HepG2 (cell line): Measurements from ENCODE around the gene SLC25A38. TPM values are rescaled to one million over a fixed set of nuclear protein-coding genes. Genes with fewer than 3 reads are reported as not detected.

ENCODE experiments used
- AKAP8 ChIP-seq: sonication (generic); formaldehyde crosslinking; IDR thresholded peaks from 2 replicates; pipeline ENCODE4 v1.5.1; 2020; ENCODE audit warnings: mild to moderate bottlenecking, missing genetic modification reagents
- JARID2 ChIP-seq: sonication (generic); formaldehyde crosslinking; IDR thresholded peaks from 2 replicates; pipeline ENCODE4 v1.8.1; 2023; ENCODE audit warnings: missing genetic modification reagents, inconsistent platforms; ENCODE audit not compliant: insufficient replicate concordance
- MXI1 ChIP-seq: IDR thresholded peaks from 3 replicates; pipeline ENCODE4 v1.6.1; 2012; ENCODE audit warnings: low read depth, low read length, inconsistent platforms, borderline replicate concordance
- NCOA1 ChIP-seq: sonication (generic); formaldehyde crosslinking; IDR thresholded peaks from 2 replicates; pipeline ENCODE4 v1.9.0; 2021; ENCODE audit warnings: missing genetic modification reagents
- PCBP2 ChIP-seq: fragments of 200-400 bp; formaldehyde crosslinking; optimal IDR thresholded peaks from 2 replicates; pipeline ENCODE3; 2018; ENCODE audit warnings: low read length, low read depth; ENCODE audit not compliant: poor library complexity, severe bottlenecking
- TEAD2 ChIP-seq: sonication (generic); formaldehyde crosslinking; IDR thresholded peaks from 2 replicates; pipeline ENCODE4 v1.9.0; 2021; ENCODE audit warnings: missing genetic modification reagents
- ZBTB38 ChIP-seq: sonication (generic); formaldehyde crosslinking; IDR thresholded peaks from 2 replicates; pipeline ENCODE4 v1.5.1; 2020; ENCODE audit warnings: mild to moderate bottlenecking, missing genetic modification reagents
- ZNF136 ChIP-seq: sonication (generic); formaldehyde crosslinking; IDR thresholded peaks from 2 replicates; pipeline ENCODE4 v1.8.1; 2022; ENCODE audit warnings: low read depth, mild to moderate bottlenecking, moderate library complexity, missing genetic modification reagents
- ZNF224 ChIP-seq: sonication (generic); formaldehyde crosslinking; IDR thresholded peaks from 2 replicates; pipeline ENCODE4 v1.5.0; 2020; ENCODE audit warnings: mild to moderate bottlenecking, missing genetic modification reagents
- ZNF496 ChIP-seq: sonication (generic); formaldehyde crosslinking; IDR thresholded peaks from 2 replicates; pipeline ENCODE4 v1.8.1; 2023; ENCODE audit warnings: mild to moderate bottlenecking, moderate library complexity, missing genetic modification reagents; ENCODE audit not compliant: insufficient replicate concordance
- ZNF547 ChIP-seq: sonication (generic); formaldehyde crosslinking; IDR thresholded peaks from 2 replicates; pipeline ENCODE4 v1.5.1; 2020; ENCODE audit warnings: mild to moderate bottlenecking, missing genetic modification reagents
- polyA plus RNA-seq, 8 experiments: library from polyadenylated mRNA; depleted of rRNA in 3 of 8; stranded (reverse) in 7 of 8; unstranded in 1 of 8; fragments of >200 nt; fragmentation: Illumina TruSeq in 4 of 8; extraction: Trizol in 4 of 8; gene quantifications; 2 replicates each; pipeline versions ENCODE4 v1.2.1 to v1.2.3, GENCODE V29; 2011 to 2016; ENCODE audit warnings: low read depth in 4 of 8, missing spikeins in 1 of 8, mixed read lengths in 1 of 8; ENCODE audit not compliant: insufficient read depth in 1 of 8
- total RNA-seq, 5 experiments: library from RNA; depleted of rRNA; stranded (reverse); fragments of >200 nt; fragmentation: Illumina TruSeq; extraction: Trizol; gene quantifications; 2 replicates each; pipeline ENCODE4 v1.2.3, GENCODE V29; 2016; ENCODE audit warnings: low read depth in 1 of 5
- TF ChIP-seq, protein P1 (sequence below): sonication (generic); formaldehyde crosslinking; IDR thresholded peaks from 2 replicates; pipeline ENCODE4 v1.4.0; 2020; ENCODE audit warnings: missing genetic modification reagents
- TF ChIP-seq, protein P2 (sequence below): sonication (generic); formaldehyde crosslinking; IDR thresholded peaks from 2 replicates; pipeline ENCODE4 v1.5.0; 2020; ENCODE audit warnings: missing genetic modification reagents, mild to moderate bottlenecking, borderline replicate concordance
- TF ChIP-seq, protein P3 (sequence below): sonication (generic); formaldehyde crosslinking; IDR thresholded peaks from 2 replicates; pipeline ENCODE4 v1.4.0; 2020; ENCODE audit warnings: missing genetic modification reagents; ENCODE audit errors: not compliant biosample characterization
- TF ChIP-seq, protein P4 (sequence below): sonication (generic); formaldehyde crosslinking; IDR thresholded peaks from 2 replicates; pipeline ENCODE4 v1.5.0; 2020; ENCODE audit warnings: mild to moderate bottlenecking, missing genetic modification reagents, borderline replicate concordance
- TF ChIP-seq, protein P5 (sequence below): sonication (generic); formaldehyde crosslinking; IDR thresholded peaks from 2 replicates; pipeline ENCODE4 v1.4.0; 2020; ENCODE audit warnings: missing genetic modification reagents

SLC25A38 gene
- total and polyA plus RNA-seq, 2 of the 13 experiments (the other 11 are each of a cell fraction or from before 2014, with no cell fraction given): 32.5 to 35.4 TPM

DNA sequence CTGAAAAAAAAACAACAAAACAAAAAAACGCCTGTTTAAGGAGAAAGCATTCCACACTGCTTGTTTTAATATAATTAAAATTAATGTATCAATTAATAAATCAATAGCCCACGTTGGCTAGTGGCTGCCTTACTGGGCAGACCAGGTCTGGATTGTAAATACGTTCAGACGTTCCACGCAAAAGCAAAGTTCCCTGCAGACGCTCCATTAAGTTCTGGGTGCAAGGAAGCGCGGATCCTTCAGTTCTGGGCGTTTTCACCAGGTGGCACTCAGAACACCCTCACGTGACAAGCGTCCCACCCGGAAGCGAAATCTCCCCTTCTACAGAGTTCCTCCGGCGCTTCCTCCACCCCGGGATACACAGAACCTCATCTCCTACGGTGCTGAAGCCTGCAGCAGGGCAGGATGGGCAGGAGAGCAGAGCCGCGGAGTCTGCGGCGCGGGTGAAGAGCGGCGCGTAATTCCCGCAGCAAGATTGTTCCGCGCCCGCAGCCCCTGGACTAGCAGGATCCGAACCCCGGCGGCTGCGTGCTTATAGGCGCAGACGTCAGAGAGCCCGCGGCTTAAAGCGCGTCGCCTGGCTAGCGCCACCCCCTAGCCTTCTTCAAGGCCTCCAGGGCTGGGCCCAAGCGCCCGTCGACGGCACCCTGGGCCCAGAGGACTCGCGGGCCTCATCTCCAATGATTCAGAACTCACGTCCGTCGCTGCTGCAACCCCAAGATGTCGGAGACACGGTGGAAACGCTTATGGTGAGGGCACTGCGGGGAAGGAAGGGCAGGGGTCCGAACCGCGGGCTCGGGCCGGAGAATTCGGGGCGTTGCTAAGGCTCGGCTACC is at the start of gene SLC25A38 (continued):
- TF ChIP-seq, protein P1, sequence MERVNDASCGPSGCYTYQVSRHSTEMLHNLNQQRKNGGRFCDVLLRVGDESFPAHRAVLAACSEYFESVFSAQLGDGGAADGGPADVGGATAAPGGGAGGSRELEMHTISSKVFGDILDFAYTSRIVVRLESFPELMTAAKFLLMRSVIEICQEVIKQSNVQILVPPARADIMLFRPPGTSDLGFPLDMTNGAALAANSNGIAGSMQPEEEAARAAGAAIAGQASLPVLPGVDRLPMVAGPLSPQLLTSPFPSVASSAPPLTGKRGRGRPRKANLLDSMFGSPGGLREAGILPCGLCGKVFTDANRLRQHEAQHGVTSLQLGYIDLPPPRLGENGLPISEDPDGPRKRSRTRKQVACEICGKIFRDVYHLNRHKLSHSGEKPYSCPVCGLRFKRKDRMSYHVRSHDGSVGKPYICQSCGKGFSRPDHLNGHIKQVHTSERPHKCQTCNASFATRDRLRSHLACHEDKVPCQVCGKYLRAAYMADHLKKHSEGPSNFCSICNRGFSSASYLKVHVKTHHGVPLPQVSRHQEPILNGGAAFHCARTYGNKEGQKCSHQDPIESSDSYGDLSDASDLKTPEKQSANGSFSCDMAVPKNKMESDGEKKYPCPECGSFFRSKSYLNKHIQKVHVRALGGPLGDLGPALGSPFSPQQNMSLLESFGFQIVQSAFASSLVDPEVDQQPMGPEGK (CRISPR knock-in tag): no peak
- TF ChIP-seq, protein P2, sequence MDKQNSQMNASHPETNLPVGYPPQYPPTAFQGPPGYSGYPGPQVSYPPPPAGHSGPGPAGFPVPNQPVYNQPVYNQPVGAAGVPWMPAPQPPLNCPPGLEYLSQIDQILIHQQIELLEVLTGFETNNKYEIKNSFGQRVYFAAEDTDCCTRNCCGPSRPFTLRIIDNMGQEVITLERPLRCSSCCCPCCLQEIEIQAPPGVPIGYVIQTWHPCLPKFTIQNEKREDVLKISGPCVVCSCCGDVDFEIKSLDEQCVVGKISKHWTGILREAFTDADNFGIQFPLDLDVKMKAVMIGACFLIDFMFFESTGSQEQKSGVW (CRISPR knock-in tag): no peak; the same call in 1 of the 2 replicates
- 0 out of 2 replicates have a peak, but pooled peaks have one; percentile 29 for TF ChIP-seq ZNF224 (CRISPR knock-in tag)
- 0 out of 2 replicates have a peak, but pooled peaks have one; percentile 20 for TF ChIP-seq ZNF547 (CRISPR knock-in tag)
- TF ChIP-seq ZBTB38 (CRISPR knock-in tag): no peak
- TF ChIP-seq PCBP2: no peak
- TF ChIP-seq AKAP8 (CRISPR knock-in tag): no peak
- TF ChIP-seq, protein P3, sequence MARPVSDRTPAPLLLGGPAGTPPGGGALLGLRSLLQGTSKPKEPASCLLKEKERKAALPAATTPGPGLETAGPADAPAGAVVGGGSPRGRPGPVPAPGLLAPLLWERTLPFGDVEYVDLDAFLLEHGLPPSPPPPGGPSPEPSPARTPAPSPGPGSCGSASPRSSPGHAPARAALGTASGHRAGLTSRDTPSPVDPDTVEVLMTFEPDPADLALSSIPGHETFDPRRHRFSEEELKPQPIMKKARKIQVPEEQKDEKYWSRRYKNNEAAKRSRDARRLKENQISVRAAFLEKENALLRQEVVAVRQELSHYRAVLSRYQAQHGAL (CRISPR knock-in tag): no peak
- peak; percentile 58; the same call in 1 of the 3 replicates for TF ChIP-seq MXI1
- TF ChIP-seq JARID2 (CRISPR knock-in tag): no peak
- TF ChIP-seq, protein P4, sequence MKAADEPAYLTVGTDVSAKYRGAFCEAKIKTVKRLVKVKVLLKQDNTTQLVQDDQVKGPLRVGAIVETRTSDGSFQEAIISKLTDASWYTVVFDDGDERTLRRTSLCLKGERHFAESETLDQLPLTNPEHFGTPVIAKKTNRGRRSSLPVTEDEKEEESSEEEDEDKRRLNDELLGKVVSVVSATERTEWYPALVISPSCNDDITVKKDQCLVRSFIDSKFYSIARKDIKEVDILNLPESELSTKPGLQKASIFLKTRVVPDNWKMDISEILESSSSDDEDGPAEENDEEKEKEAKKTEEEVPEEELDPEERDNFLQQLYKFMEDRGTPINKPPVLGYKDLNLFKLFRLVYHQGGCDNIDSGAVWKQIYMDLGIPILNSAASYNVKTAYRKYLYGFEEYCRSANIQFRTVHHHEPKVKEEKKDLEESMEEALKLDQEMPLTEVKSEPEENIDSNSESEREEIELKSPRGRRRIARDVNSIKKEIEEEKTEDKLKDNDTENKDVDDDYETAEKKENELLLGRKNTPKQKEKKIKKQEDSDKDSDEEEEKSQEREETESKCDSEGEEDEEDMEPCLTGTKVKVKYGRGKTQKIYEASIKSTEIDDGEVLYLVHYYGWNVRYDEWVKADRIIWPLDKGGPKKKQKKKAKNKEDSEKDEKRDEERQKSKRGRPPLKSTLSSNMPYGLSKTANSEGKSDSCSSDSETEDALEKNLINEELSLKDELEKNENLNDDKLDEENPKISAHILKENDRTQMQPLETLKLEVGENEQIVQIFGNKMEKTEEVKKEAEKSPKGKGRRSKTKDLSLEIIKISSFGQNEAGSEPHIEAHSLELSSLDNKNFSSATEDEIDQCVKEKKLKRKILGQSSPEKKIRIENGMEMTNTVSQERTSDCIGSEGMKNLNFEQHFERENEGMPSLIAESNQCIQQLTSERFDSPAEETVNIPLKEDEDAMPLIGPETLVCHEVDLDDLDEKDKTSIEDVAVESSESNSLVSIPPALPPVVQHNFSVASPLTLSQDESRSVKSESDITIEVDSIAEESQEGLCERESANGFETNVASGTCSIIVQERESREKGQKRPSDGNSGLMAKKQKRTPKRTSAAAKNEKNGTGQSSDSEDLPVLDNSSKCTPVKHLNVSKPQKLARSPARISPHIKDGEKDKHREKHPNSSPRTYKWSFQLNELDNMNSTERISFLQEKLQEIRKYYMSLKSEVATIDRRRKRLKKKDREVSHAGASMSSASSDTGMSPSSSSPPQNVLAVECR: no peak
- TF ChIP-seq ZNF496 (CRISPR knock-in tag): no peak
- 0 out of 2 replicates have a peak, but pooled peaks have one; percentile 33 for TF ChIP-seq TEAD2 (CRISPR knock-in tag)
- TF ChIP-seq, protein P5, sequence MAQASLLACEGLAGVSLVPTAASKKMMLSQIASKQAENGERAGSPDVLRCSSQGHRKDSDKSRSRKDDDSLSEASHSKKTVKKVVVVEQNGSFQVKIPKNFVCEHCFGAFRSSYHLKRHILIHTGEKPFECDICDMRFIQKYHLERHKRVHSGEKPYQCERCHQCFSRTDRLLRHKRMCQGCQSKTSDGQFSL (CRISPR knock-in tag): no peak
- TF ChIP-seq NCOA1 (CRISPR knock-in tag): no peak
- TF ChIP-seq ZNF136 (CRISPR knock-in tag): 0 out of 2 replicates have a peak, but pooled peaks have one; percentile 64
